ENCODE measurements around the gene FOCAD.

FOCAD gene

DNA sequence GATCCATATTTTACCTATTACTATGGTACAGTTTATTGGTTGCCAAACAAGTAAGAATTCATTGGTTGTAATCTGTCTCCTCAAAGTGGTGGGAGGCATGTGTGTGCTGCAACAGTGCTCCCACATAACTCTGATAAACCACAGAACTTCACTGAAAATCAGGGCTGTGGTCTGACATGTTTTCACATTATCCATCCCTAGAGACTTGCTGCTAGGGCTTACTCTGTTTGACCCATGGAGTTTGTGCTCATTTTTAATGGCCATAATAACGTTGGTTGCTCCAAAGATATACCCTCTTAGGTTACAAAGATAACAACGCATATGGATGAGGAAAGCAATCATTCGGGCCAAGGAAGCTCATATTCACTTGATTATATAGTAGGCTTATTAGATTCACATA, 310.4 kb downstream of the FOCAD start:
- Histone ChIP-seq H3K9me3 (ENCODE audit: control insufficient read depth, low read length) (no peaks in the 10 kb centered on the region), H3K27me3 (replicated peaks; ENCODE audit: control insufficient read depth, insufficient read depth, low read length, poor library complexity, severe bottlenecking) (no peaks in the 10 kb centered on the region), H3K4me1 (ENCODE audit: control insufficient read depth, insufficient read depth, low read length, poor library complexity, severe bottlenecking) (no peaks in the 10 kb centered on the region), H3K4me3 (ENCODE audit: insufficient read depth, low read depth, low read length, poor library complexity, severe bottlenecking) (no peak overlapping the region), H3K36me3 (ENCODE audit: control insufficient read depth, insufficient read depth, low read length) (peaks cover 9% of the 10 kb centered on the region), H3K27ac (ENCODE audit: insufficient read depth, low read length, poor library complexity, severe bottlenecking) (no peak overlapping the region)
- no peak for DNase-seq

DNA sequence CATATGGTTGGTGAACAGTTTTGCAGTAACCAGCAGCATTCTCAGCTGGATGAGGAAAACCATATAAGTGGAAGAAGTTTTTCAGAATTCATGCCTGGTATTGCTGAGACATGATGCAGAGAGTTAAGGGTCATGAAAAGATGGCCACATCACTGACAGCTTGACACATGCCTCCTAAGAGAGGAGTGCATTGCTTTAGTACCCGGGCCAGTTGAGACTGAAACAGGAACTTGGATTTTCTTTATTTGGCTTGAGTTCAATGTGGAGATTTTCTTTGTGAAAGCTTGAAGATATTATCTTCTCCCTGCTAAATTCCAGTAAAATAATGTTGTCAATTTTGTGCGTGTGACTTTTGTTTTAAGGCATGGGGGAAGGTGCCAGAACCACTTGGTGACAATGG, 311.6 kb downstream of the FOCAD start:
- no peaks in the 10 kb centered on the region for H3K27me3 ChIP-seq (replicated peaks; ENCODE audit: control insufficient read depth, insufficient read depth, low read length, poor library complexity, severe bottlenecking)
- no peak overlapping the region for H3K4me3 ChIP-seq (ENCODE audit: insufficient read depth, low read depth, low read length, poor library complexity, severe bottlenecking)
- no peaks in the 10 kb centered on the region for H3K9me3 ChIP-seq (ENCODE audit: control insufficient read depth, low read length)
- H3K4me1 ChIP-seq (ENCODE audit: control insufficient read depth, insufficient read depth, low read length, poor library complexity, severe bottlenecking) = no peaks in the 10 kb centered on the region
- H3K27ac ChIP-seq (ENCODE audit: insufficient read depth, low read length, poor library complexity, severe bottlenecking) = no peak overlapping the region
- DNase-seq = no peak
- peaks cover 3% of the 10 kb centered on the region for H3K36me3 ChIP-seq (ENCODE audit: control insufficient read depth, insufficient read depth, low read length)

DNA sequence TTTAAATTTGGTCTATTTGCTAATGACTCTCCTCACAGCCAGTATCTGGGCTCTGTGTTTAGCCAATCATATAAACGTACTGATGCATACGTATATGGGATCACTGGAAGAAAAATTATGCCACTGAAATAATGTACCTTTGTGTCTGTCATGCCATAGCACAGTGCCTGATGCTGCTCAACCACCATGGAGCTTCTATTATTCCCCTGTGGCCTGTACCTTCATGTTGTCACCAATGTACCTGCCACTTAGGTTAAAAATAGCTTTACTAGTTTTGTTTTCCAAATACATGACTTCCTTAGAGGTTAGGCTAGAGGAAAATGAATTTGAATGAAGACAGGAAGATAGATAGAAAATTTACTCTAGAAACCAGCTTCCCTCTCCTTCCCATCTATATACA, 312.8 kb downstream of the FOCAD start:
- DNase-seq = no peak
- no peak overlapping the region for H3K4me3 ChIP-seq (ENCODE audit: insufficient read depth, low read depth, low read length, poor library complexity, severe bottlenecking)
- H3K27ac ChIP-seq (ENCODE audit: insufficient read depth, low read length, poor library complexity, severe bottlenecking) = no peak overlapping the region
- no peaks in the 10 kb centered on the region for H3K9me3 ChIP-seq (ENCODE audit: control insufficient read depth, low read length)
- H3K4me1 ChIP-seq (ENCODE audit: control insufficient read depth, insufficient read depth, low read length, poor library complexity, severe bottlenecking) = no peaks in the 10 kb centered on the region
- no peaks in the 10 kb centered on the region for H3K27me3 ChIP-seq (replicated peaks; ENCODE audit: control insufficient read depth, insufficient read depth, low read length, poor library complexity, severe bottlenecking)
- H3K36me3 ChIP-seq (ENCODE audit: control insufficient read depth, insufficient read depth, low read length) = peaks cover 3% of the 10 kb centered on the region

DNA sequence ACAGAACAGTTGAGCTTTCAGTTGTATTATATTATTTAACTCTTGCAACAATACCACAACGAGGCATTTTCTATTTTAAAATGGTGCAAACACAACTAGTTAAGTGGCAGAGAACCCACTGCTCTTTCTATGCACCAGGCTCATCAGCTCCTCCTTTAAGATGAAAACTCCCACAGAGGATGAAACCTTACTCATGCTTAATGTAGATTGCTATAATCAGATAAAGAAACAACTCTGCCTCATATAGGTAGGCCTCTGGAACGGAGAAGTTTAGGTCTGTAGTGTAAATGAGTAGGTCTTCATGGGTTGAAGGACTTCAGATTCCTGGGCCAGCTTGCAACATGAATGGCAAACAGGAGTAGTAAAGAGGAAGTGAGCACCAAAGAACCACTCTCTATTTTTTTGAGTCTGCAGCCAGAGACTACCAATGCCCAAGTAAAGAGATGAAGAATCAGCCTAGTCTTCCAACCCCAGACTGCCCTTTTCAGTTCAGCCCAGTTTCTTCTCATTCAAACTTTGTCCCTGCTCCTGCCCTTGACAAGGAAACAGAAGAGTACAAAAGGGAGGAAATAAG, 313.5 kb downstream of the FOCAD start:
- H3K27me3 ChIP-seq (replicated peaks; ENCODE audit: control insufficient read depth, insufficient read depth, low read length, poor library complexity, severe bottlenecking) = no peaks in the 10 kb centered on the region
- no peak overlapping the region for H3K27ac ChIP-seq (ENCODE audit: insufficient read depth, low read length, poor library complexity, severe bottlenecking)
- H3K4me3 ChIP-seq (ENCODE audit: insufficient read depth, low read depth, low read length, poor library complexity, severe bottlenecking) = no peak overlapping the region
- DNase-seq = no peak
- H3K4me1 ChIP-seq (ENCODE audit: control insufficient read depth, insufficient read depth, low read length, poor library complexity, severe bottlenecking) = no peaks in the 10 kb centered on the region
- H3K36me3 ChIP-seq (ENCODE audit: control insufficient read depth, insufficient read depth, low read length) = peaks cover 3% of the 10 kb centered on the region
- no peaks in the 10 kb centered on the region for H3K9me3 ChIP-seq (ENCODE audit: control insufficient read depth, low read length)

DNA sequence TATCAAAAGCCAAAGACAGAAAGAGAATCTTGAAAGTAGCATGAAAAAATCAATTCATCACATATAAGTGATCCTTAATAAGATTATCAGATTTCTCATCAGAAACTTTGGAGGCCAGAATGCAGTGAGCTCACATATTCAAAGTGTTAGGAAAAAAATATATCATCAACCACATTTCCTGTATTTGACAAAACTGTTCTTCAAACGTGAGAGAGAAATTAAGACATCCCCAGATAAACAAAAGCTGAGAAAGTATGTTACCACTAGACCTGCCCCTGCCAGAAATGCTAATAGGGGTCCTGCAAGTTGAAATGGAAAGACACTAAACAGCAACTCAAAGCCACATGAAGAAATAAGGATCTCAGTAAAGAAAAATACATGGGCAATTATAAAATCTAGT, 317.5 kb downstream of the FOCAD start:
- Histone ChIP-seq H3K27ac (ENCODE audit: insufficient read depth, low read length, poor library complexity, severe bottlenecking) (no peak overlapping the region), H3K4me3 (ENCODE audit: insufficient read depth, low read depth, low read length, poor library complexity, severe bottlenecking) (no peak overlapping the region), H3K27me3 (replicated peaks; ENCODE audit: control insufficient read depth, insufficient read depth, low read length, poor library complexity, severe bottlenecking) (no peaks in the 10 kb centered on the region), H3K36me3 (ENCODE audit: control insufficient read depth, insufficient read depth, low read length) (peaks cover 19% of the 10 kb centered on the region), H3K4me1 (ENCODE audit: control insufficient read depth, insufficient read depth, low read length, poor library complexity, severe bottlenecking) (no peaks in the 10 kb centered on the region), H3K9me3 (ENCODE audit: control insufficient read depth, low read length) (no peaks in the 10 kb centered on the region)
- no peak for DNase-seq

DNA sequence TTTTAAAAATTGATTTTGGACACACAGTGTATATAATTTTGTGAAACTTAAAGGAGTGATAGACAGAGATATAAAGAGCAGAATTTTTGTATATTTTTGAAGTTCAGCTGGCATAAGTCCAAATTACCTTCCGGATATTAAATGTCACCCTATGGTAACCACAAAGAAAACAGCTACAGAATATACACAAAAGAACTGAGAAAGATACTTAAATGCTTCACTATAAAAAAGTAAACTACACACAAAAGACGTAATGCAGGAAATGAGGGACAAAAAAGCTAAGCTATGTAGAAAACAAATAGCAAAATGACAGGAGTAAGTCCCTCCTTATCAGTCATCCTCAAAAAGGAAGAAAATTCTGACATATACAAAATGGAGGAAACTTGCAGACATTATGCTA, 318.0 kb downstream of the FOCAD start:
- no peak for DNase-seq
- Histone ChIP-seq H3K4me3 (ENCODE audit: insufficient read depth, low read depth, low read length, poor library complexity, severe bottlenecking) (no peak overlapping the region), H3K27ac (ENCODE audit: insufficient read depth, low read length, poor library complexity, severe bottlenecking) (peak overlapping the region; percentile 0), H3K9me3 (ENCODE audit: control insufficient read depth, low read length) (no peaks in the 10 kb centered on the region), H3K27me3 (replicated peaks; ENCODE audit: control insufficient read depth, insufficient read depth, low read length, poor library complexity, severe bottlenecking) (no peaks in the 10 kb centered on the region), H3K4me1 (ENCODE audit: control insufficient read depth, insufficient read depth, low read length, poor library complexity, severe bottlenecking) (no peaks in the 10 kb centered on the region), H3K36me3 (ENCODE audit: control insufficient read depth, insufficient read depth, low read length) (peaks cover 22% of the 10 kb centered on the region)

DNA sequence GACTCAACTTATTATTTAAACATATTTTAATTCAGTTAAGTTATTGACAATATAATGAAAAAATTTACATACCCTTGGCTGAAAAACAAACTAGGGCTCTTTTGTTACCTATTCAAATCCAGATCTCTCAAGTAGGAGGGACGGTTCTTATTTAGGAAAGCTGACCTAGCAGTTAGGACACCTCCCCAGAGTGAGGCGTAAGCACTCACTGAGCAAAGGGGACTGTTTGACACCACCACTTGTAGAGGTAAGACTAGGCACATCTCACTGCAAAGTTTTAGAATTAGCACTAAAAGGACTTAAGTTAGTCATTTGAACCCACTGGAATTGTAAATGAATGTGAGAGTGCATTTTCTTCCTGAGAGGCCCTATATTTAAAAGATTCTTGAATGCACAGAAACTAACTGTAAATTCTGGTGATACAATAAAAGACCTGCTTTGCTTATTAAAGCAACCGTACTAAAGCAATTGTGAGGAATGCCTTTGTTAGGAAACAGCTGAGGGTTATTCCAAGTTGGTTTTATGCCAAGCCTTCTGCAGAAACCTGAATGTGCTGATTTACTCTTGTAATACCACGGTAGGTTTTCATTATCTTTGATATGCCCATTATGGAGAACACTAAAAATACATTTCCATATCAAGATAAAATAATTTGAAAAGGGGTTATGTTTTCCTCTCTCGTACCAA, 331.2 kb downstream of the FOCAD start:
- Histone ChIP-seq H3K27me3 (replicated peaks; ENCODE audit: control insufficient read depth, insufficient read depth, low read length, poor library complexity, severe bottlenecking) (no peaks in the 10 kb centered on the region), H3K9me3 (ENCODE audit: control insufficient read depth, low read length) (no peaks in the 10 kb centered on the region), H3K4me1 (ENCODE audit: control insufficient read depth, insufficient read depth, low read length, poor library complexity, severe bottlenecking) (no peaks in the 10 kb centered on the region), H3K4me3 (ENCODE audit: insufficient read depth, low read depth, low read length, poor library complexity, severe bottlenecking) (no peak overlapping the region), H3K36me3 (ENCODE audit: control insufficient read depth, insufficient read depth, low read length) (peaks cover 25% of the 10 kb centered on the region), H3K27ac (ENCODE audit: insufficient read depth, low read length, poor library complexity, severe bottlenecking) (no peak overlapping the region)
- no peak for DNase-seq

DNA sequence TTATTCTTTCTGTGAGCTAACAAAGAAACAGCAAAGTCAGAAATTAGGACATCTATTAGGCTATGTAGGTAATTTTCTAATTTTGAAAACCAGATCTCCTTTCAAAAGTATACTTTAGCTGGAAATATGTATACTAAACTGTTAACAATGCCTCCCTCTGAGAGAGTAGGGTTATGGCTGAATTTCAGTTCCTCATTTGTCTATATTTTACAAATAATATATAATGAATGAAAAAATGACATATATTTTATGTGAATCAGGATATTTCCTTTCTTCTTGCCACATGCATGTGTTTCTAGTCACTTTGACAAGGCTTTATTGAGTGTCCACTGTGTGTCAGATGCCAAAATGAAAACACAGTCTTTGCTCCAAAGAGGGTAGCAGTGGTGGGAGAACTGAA, 331.9 kb downstream of the FOCAD start:
- H3K36me3 ChIP-seq (ENCODE audit: control insufficient read depth, insufficient read depth, low read length) = peaks cover 25% of the 10 kb centered on the region
- no peak overlapping the region for H3K27ac ChIP-seq (ENCODE audit: insufficient read depth, low read length, poor library complexity, severe bottlenecking)
- no peak for DNase-seq
- H3K4me1 ChIP-seq (ENCODE audit: control insufficient read depth, insufficient read depth, low read length, poor library complexity, severe bottlenecking) = no peaks in the 10 kb centered on the region
- no peaks in the 10 kb centered on the region for H3K27me3 ChIP-seq (replicated peaks; ENCODE audit: control insufficient read depth, insufficient read depth, low read length, poor library complexity, severe bottlenecking)
- H3K9me3 ChIP-seq (ENCODE audit: control insufficient read depth, low read length) = no peaks in the 10 kb centered on the region
- H3K4me3 ChIP-seq (ENCODE audit: insufficient read depth, low read depth, low read length, poor library complexity, severe bottlenecking) = no peak overlapping the region

DNA sequence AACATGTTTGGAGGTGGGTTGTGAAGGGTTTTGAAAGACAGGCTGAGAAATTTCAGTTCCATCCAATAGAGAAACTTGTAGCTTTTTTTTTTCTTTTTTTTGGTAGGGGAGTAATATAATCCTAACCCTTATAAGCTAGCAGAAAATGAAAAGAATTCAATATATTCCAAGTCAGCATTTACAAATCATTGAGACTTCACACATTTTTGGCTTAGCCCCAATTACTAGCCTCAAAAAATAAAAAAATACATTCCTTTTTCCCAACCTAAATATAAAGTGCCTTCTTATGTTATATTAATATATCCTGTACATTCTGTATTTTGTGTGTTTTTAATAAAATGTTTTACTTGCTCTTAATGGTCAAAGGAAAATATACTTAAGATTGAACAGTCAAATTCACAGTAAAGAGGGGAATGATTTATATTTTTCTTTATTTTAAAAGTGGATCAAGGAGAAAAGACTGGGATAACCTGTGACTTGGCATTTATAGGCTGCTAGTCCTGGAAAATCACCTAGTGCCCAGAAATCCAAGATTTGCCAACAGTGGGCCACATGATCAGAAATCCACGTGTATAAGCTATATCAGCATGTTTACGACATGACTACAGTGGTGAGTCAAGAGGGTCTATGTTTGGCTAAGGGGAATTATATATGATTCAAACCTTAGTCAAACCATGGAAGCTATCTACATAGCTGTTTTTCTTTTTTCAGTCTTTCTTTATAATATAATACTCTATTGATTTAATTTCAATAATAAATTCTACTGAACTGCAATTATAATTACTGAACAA, 332.8 kb downstream of the FOCAD start:
- Histone ChIP-seq H3K27me3 (replicated peaks; ENCODE audit: control insufficient read depth, insufficient read depth, low read length, poor library complexity, severe bottlenecking) (no peaks in the 10 kb centered on the region), H3K27ac (ENCODE audit: insufficient read depth, low read length, poor library complexity, severe bottlenecking) (no peak overlapping the region), H3K4me3 (ENCODE audit: insufficient read depth, low read depth, low read length, poor library complexity, severe bottlenecking) (no peak overlapping the region), H3K4me1 (ENCODE audit: control insufficient read depth, insufficient read depth, low read length, poor library complexity, severe bottlenecking) (no peaks in the 10 kb centered on the region), H3K9me3 (ENCODE audit: control insufficient read depth, low read length) (no peaks in the 10 kb centered on the region), H3K36me3 (ENCODE audit: control insufficient read depth, insufficient read depth, low read length) (peaks cover 25% of the 10 kb centered on the region)
- DNase-seq = no peak

DNA sequence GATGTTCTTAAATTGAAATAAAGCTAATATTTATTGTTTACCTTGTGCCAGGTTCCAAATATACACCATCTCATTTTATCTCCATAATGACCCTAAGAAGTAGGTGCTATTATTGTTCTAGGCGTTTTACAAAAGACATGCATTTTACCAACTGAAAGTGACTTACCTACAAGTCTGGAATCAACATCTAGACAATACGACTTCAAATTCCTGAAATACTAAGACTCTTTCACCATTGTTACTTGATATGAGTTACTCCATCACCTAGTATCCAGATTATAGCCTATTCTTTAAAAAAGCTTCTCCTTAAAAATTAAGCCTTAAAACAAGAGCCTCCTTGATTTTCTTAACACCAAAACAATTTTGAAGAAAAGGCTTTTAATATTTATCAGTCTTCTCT, 334.1 kb downstream of the FOCAD start:
- H3K4me1 ChIP-seq (ENCODE audit: control insufficient read depth, insufficient read depth, low read length, poor library complexity, severe bottlenecking) = no peaks in the 10 kb centered on the region
- no peaks in the 10 kb centered on the region for H3K9me3 ChIP-seq (ENCODE audit: control insufficient read depth, low read length)
- no peak for DNase-seq
- no peaks in the 10 kb centered on the region for H3K27me3 ChIP-seq (replicated peaks; ENCODE audit: control insufficient read depth, insufficient read depth, low read length, poor library complexity, severe bottlenecking)
- no peak overlapping the region for H3K27ac ChIP-seq (ENCODE audit: insufficient read depth, low read length, poor library complexity, severe bottlenecking)
- H3K4me3 ChIP-seq (ENCODE audit: insufficient read depth, low read depth, low read length, poor library complexity, severe bottlenecking) = no peak overlapping the region
- H3K36me3 ChIP-seq (ENCODE audit: control insufficient read depth, insufficient read depth, low read length) = peaks cover 25% of the 10 kb centered on the region

Measured in effector memory CD4-positive, alpha-beta T cell (primary cell).